T-helper 1 cell treated with Interleukin-12 subunit alpha and Interleukin-12 subunit beta and Interleukin-4 antibody, amounts not matched to agents 30 μg/mL and 1 μg/mL, for 36 hours (primary cell): Measurements from ENCODE around the gene OST4.

Experiments
- H3K27ac Mint-ChIP-seq: one replicate; pipeline ENCODE4 v1.8.0; 2021; ENCODE audit warnings: mild to moderate bottlenecking, mixed read lengths
- H3K27me3 Mint-ChIP-seq: one replicate; pipeline ENCODE4 v1.8.0; 2021; ENCODE audit warnings: low read depth, mixed read lengths
- H3K36me3 Mint-ChIP-seq: one replicate; pipeline ENCODE4 v1.8.0; 2021; ENCODE audit warnings: low read depth, mixed read lengths
- H3K4me1 Mint-ChIP-seq: one replicate; pipeline ENCODE4 v1.8.0; 2021; ENCODE audit warnings: low read depth, mixed read lengths
- H3K4me3 Mint-ChIP-seq: one replicate; pipeline ENCODE4 v1.8.0; 2021; ENCODE audit warnings: mild to moderate bottlenecking, moderate library complexity, mixed read lengths
- H3K9me3 Mint-ChIP-seq: one replicate; pipeline ENCODE4 v1.8.0; 2021; ENCODE audit warnings: mixed read lengths

Gene OST4

GRCh38 chr2:27096748-27097297 is 25.4 kb upstream of the OST4 start:
- Mint-ChIP-seq H3K36me3 (peaks cover 9% of the 10 kb centered on the region), H3K9me3 (no peaks in the 10 kb centered on the region), H3K4me3 (no peak overlapping the region), H3K27me3 (no peaks in the 10 kb centered on the region), H3K27ac (peak overlapping the region; percentile 22), H3K4me1 (peaks cover 14% of the 10 kb centered on the region)

GRCh38 chr2:27095745-27096651 is 24.5 kb upstream of the OST4 start:
- Mint-ChIP-seq H3K36me3 (peaks cover 9% of the 10 kb centered on the region), H3K9me3 (no peaks in the 10 kb centered on the region), H3K4me1 (peaks cover 14% of the 10 kb centered on the region), H3K27ac (peak overlapping the region; percentile 63), H3K4me3 (peak overlapping the region; percentile 37), H3K27me3 (no peaks in the 10 kb centered on the region)

DNA sequence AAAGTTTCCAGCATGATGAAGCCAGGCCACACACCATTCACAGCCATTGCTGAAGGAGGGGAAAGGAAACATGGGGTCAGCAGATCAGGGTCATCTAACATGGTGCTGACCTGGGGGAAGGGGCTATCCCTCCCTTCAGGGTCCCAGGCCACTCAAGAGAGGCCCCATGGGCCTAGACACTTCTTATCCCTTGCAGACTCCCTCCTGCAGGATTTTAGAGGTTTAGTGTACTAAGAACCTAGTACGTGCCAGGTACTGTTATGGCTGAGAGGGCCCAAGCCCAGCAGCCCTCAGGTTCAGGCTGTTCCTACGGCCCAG is 23.9 kb upstream of the OST4 start:
- H3K36me3 Mint-ChIP-seq: peaks cover 9% of the 10 kb centered on the region
- H3K9me3 Mint-ChIP-seq: no peaks in the 10 kb centered on the region
- H3K27ac Mint-ChIP-seq: peak overlapping the region; percentile 45
- H3K4me1 Mint-ChIP-seq: peaks cover 14% of the 10 kb centered on the region
- peak overlapping the region; percentile 37 for H3K4me3 Mint-ChIP-seq
- H3K27me3 Mint-ChIP-seq: no peaks in the 10 kb centered on the region

DNA sequence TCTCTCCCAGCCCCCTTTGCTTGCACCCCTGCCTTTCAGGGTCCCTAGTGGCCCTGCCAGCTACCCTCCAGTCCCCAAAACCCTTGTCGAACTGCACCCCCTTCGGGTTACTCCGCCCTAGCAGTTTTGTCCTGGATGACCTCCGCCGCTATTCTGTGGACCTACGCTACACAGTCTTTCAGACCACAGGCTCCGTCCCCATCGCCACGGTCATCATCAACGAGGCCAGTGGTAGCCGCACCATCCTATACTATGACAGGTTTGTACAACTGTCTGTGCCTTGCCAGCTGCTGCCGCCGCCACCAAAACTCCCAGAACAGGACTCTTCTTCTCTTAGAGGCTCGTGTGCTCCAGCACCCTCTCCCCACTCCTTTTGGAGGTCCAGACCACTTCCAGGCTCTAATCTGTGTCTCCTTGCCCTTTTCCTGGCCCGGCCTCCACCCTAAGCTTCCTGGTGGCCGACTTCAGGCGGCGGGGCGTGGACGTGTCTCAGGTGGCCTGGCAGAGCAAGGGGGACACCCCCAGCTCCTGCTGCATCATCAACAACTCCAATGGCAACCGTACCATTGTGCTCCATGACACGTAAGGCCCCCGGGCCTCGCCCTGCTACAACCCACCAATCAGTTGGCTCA is 23.0 kb upstream of the OST4 start:
- Mint-ChIP-seq H3K9me3 (no peaks in the 10 kb centered on the region), H3K4me3 (no peak overlapping the region), H3K27me3 (no peaks in the 10 kb centered on the region), H3K4me1 (peaks cover 18% of the 10 kb centered on the region), H3K36me3 (peaks cover 7% of the 10 kb centered on the region), H3K27ac (no peak overlapping the region)

DNA sequence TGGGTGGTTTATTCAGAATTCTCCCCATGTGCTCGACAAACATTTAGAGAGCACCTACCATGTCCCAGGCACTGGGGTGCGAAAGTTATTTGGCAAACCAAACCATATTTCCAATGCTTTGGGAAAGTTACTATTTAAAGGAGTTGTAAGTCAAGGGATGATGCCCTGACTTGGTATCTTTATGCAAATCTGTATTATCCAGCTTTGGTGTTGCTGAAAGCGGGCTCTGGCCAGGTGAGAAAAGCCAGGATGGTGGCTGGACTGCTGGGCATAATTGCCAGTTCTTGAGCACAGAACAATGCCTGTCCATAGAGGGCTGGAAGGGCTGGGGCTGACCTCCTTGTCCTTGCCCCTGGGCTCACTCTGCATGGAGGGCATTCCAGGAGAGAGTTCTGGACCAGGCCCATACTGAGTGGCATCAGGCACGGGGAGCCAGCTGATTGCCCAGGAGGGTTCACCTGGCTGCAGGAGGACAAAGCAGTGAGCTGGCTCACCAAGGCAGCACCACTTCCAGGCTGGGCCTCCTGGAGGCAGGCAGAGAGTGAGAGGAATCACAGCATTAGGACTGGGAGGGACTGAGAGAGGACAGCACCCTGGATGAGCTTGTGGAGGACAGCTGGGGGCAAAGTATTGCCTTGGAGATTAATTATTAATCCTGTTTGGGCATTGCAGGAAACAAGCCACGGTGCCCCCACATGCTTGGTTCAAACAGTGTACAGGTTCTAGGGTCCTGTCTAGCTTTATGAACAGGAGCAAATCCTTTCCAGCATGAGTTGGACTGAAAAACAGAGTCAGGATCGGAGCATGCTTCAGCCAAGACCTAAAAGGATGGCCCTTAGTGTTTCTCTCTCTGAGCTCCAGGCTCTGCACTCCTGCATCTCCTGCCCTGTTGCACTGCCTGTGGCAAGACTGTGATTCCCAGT is 22.2 kb upstream of the OST4 start:
- Mint-ChIP-seq H3K4me1 (peaks cover 17% of the 10 kb centered on the region), H3K27ac (no peak overlapping the region), H3K36me3 (peaks cover 4% of the 10 kb centered on the region), H3K4me3 (no peak overlapping the region), H3K27me3 (no peaks in the 10 kb centered on the region), H3K9me3 (no peaks in the 10 kb centered on the region)

GRCh38 chr2:27092696-27093429 is 21.4 kb upstream of the OST4 start:
- Mint-ChIP-seq H3K36me3 (peaks cover 2% of the 10 kb centered on the region), H3K27me3 (no peaks in the 10 kb centered on the region), H3K4me1 (peaks cover 21% of the 10 kb centered on the region), H3K4me3 (no peak overlapping the region), H3K27ac (no peak overlapping the region), H3K9me3 (no peaks in the 10 kb centered on the region)

DNA sequence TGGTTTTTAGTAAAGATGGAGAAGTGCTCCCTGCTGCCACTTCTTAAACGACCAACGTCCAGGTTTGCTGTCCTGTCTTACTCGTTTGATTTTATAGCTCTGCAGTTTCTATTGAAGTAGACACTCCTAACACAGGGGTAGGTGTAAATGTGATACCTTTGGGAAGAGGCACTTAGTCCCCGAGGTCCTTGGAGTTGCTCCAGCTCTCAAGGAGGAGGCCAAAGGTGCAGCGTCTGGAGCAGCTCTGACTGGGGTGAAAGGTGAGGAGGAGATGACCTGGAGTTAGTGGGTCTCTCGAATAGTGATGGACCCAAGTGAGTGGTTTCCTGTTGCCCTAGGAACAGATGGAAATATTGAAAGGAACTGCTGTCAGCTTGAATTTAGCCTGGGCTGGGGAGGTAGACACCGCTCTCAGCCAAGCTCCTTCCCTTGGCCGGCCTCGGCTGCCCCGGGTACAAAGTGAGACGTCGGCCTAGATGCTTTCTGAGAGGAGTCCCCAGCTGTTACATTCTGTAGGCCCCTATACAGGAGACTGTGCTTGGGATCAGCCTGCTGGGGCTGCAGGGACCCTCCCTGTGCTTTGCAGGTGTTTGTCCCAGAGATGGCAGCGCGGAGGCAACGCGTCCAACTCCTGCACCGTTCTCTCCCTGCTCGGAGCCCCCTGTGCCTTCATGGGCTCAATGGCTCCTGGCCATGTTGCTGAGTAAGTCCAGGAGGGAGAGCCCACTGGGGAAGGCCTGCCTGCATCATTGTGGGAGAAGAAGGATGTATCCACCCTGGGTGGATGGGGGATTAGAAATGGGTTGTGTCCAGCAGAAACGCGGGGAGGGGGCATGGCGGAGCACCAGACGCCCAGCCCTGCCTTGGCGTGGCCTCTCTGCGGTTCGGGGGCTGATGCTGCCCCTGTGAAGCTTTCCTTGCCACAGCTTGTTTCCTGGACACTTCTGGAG is 20.6 kb upstream of the OST4 start:
- Mint-ChIP-seq H3K27ac (no peak overlapping the region), H3K9me3 (no peaks in the 10 kb centered on the region), H3K36me3 (peaks cover 2% of the 10 kb centered on the region), H3K4me1 (peaks cover 26% of the 10 kb centered on the region), H3K4me3 (no peak overlapping the region), H3K27me3 (no peaks in the 10 kb centered on the region)

DNA sequence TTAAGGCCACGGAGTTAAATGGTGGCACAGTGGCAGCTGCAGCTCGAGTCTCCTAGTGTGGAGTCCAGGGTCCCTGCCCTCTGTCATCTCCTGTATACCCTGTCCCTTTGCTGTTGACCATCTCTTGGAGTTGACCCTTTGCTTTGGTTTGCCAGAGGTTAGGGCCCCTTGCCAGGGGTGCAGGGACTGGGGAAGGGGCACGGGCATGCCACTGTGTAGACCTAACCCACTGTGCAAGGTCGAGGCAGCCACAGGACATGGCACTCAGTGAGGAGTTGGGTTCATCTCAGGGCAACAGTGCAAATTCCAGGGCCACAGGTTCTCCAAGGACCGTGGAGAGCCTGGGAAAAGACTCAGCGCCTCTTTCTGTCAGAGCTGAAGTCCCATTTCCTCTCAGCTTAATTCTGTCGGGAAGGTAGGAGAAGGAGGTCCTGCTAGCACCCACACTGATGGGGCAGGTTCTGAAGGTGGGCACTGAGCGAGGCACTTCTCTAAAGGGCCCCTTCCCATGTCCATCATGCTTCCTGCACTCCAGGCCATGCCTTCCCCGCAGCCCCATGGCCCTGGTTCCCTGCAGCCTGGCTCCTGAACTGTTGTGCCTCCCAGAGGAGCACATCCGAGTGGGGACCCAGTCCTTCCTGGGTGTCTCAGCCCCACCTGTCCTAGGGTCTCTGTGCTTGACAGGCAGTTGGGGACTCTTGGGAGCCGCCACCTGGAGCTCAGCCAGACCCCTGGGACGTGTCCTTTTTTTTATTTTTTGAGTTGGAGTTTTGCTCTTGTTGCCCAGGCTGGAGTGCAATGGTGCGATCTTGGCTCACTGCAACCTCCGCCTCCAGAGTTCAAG is 17.9 kb upstream of the OST4 start:
- H3K27ac Mint-ChIP-seq: no peak overlapping the region
- H3K4me3 Mint-ChIP-seq: no peak overlapping the region
- H3K36me3 Mint-ChIP-seq: peaks cover 2% of the 10 kb centered on the region
- H3K9me3 Mint-ChIP-seq: no peaks in the 10 kb centered on the region
- no peaks in the 10 kb centered on the region for H3K27me3 Mint-ChIP-seq
- peaks cover 23% of the 10 kb centered on the region for H3K4me1 Mint-ChIP-seq

DNA sequence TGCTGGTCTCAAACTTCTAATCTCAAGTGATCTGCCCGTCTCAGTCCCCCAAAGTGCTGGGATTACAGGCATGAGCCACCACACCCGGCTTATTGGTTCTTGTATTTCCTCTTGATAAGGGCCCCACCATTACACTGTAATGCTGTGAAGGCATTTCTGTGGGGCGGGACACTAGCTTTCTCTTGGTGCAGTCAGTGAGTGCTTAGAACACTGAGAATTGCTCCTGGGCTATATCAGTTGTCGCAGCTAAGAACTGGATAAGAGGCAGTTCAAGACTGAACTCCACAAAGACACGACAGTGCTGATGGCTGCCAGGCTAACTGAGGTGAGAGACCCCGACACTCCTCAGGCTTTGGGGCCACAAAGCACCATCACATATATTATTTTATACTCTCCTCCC is 17.2 kb upstream of the OST4 start:
- no peaks in the 10 kb centered on the region for H3K9me3 Mint-ChIP-seq
- H3K4me1 Mint-ChIP-seq: peaks cover 27% of the 10 kb centered on the region
- H3K36me3 Mint-ChIP-seq: peaks cover 2% of the 10 kb centered on the region
- H3K4me3 Mint-ChIP-seq: no peak overlapping the region
- no peaks in the 10 kb centered on the region for H3K27me3 Mint-ChIP-seq
- no peak overlapping the region for H3K27ac Mint-ChIP-seq

DNA sequence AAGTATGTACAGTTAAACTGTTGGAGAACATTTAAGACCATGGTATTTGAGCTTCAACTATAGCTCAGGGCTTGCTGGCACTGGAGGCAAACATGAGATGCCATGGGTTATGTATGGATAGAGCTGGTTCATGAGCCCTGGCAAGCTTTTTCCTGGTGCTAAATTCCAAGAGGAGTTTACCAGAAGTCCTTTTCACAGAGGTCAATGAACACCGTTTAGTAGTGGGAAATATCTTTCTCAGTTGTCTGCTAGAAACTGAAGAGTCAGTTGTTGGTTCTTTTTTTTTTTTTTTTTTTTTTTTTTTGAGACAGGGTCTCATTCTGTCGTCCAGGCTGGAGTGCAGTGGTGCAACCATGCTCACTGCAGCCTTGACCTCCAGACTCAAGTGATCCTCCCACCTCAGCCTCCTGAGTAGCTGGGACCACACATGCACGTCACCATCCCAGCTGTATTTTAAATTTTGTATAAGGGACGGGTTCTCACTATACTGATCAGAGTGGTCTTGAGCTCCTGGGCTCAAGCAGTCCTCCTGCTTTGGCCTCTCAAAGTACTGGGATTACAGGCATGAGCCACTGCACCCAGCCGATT is 16.5 kb upstream of the OST4 start:
- no peaks in the 10 kb centered on the region for H3K9me3 Mint-ChIP-seq
- peak overlapping the region; percentile 88 for H3K4me3 Mint-ChIP-seq
- no peaks in the 10 kb centered on the region for H3K27me3 Mint-ChIP-seq
- H3K27ac Mint-ChIP-seq: peak overlapping the region; percentile 45
- H3K36me3 Mint-ChIP-seq: peaks cover 2% of the 10 kb centered on the region
- peaks cover 29% of the 10 kb centered on the region for H3K4me1 Mint-ChIP-seq

GRCh38 chr2:27086724-27087593 is 15.5 kb upstream of the OST4 start, which contains the start of gene KHK:
Gene KHK, plus strand, starts transcription at chr2:27086772. Its CDS starts 488 bp downstream, at chr2:27087260.
- Mint-ChIP-seq H3K4me3 (peak within 1 kb of the TSS; percentile 88), H3K36me3 (no peaks in the 10 kb centered on the region), H3K9me3 (no peaks in the 10 kb centered on the region), H3K27ac (peak within 1 kb of the TSS; percentile 86), H3K4me1 (peaks cover 29% of the 10 kb centered on the region), H3K27me3 (no peaks in the 10 kb centered on the region)
